GM12878 (cell line): Measurements from ENCODE around the gene LEKR1.

Source experiments
- JUND ChIP-seq: IDR thresholded peaks from 2 replicates; pipeline ENCODE4 v1.6.1; 2012; ENCODE audit warnings: low read depth, mild to moderate bottlenecking, low read length, improper control_type of control experiment, moderate library complexity
- RCOR1 ChIP-seq: conservative IDR thresholded peaks from 2 replicates; pipeline ENCODE4 v1.6.1; 2012; ENCODE audit warnings: low read depth, low read length, improper control_type of control experiment

- TF ChIP-seq RCOR1 = no peak
- no peak for TF ChIP-seq JUND
Observed at GRCh38 chr3:156811089-156811862, 14.9 kb upstream of the LEKR1 start.
